IMR-90 (cell line): ENCODE data around the gene ALDH3A2.

Experiments used
- MXI1 ChIP-seq: IDR thresholded peaks from 2 replicates; pipeline ENCODE4 v1.6.1; 2012; ENCODE audit warnings: low read depth, mild to moderate bottlenecking, low read length, moderate library complexity, borderline replicate concordance
- POLR2A ChIP-seq: IDR thresholded peaks from 2 replicates; pipeline ENCODE4 v1.6.1; 2012; ENCODE audit warnings: mild to moderate bottlenecking, low read depth, low read length
- RFX5 ChIP-seq: IDR thresholded peaks from 2 replicates; pipeline ENCODE4 v1.8.0; 2012; ENCODE audit warnings: low read depth, mild to moderate bottlenecking, low read length, moderate library complexity
- TF ChIP-seq, protein P1 (sequence below): conservative IDR thresholded peaks from 2 replicates; pipeline ENCODE4 v1.5.1; 2012; ENCODE audit warnings: mild to moderate bottlenecking, low read depth, low read length, improper control_type of control experiment
- TF ChIP-seq, protein P2 (sequence below): fragments of 150-350 bp; IDR thresholded peaks from 2 replicates; pipeline ENCODE4 v1.6.1; 2017; ENCODE audit warnings: mild to moderate bottlenecking, antibody characterized with exemption, low read length, low read depth
- TF ChIP-seq, protein P3 (sequence below): fragments of 150-350 bp; IDR thresholded peaks from 2 replicates; pipeline ENCODE4 v1.6.1; 2016; ENCODE audit warnings: low read depth, mild to moderate bottlenecking, low read length, moderate library complexity, borderline replicate concordance

DNA sequence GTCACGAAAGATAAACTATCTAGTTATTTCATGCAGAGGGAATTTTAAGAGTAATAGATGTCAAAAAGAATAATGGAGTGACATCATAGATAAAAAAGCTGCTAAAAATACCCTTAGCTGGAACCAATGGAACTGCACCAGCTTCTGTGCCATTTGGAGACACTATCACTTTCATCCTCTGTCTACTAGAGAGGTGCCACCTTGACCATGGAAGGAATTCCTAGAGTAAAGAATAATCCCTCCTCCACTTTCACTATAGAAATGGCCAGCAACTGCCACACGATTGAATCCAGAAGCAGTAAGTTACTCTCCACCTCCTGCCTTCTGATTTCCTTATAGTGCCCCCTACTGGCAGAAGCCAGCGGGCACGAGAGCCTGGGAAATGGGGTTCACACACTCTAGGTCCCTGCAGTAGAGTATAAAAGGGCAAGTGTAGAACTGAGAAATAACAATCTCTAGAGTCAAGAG lies 2.8 kb upstream of the ALDH3A2 start:
- TF ChIP-seq, protein P1, sequence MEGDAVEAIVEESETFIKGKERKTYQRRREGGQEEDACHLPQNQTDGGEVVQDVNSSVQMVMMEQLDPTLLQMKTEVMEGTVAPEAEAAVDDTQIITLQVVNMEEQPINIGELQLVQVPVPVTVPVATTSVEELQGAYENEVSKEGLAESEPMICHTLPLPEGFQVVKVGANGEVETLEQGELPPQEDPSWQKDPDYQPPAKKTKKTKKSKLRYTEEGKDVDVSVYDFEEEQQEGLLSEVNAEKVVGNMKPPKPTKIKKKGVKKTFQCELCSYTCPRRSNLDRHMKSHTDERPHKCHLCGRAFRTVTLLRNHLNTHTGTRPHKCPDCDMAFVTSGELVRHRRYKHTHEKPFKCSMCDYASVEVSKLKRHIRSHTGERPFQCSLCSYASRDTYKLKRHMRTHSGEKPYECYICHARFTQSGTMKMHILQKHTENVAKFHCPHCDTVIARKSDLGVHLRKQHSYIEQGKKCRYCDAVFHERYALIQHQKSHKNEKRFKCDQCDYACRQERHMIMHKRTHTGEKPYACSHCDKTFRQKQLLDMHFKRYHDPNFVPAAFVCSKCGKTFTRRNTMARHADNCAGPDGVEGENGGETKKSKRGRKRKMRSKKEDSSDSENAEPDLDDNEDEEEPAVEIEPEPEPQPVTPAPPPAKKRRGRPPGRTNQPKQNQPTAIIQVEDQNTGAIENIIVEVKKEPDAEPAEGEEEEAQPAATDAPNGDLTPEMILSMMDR = peak; percentile 27; the same call in 1 of the 2 replicates
- TF ChIP-seq RFX5 = no peak
- TF ChIP-seq, protein P2, sequence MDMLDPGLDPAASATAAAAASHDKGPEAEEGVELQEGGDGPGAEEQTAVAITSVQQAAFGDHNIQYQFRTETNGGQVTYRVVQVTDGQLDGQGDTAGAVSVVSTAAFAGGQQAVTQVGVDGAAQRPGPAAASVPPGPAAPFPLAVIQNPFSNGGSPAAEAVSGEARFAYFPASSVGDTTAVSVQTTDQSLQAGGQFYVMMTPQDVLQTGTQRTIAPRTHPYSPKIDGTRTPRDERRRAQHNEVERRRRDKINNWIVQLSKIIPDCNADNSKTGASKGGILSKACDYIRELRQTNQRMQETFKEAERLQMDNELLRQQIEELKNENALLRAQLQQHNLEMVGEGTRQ = no peak
- TF ChIP-seq, protein P3, sequence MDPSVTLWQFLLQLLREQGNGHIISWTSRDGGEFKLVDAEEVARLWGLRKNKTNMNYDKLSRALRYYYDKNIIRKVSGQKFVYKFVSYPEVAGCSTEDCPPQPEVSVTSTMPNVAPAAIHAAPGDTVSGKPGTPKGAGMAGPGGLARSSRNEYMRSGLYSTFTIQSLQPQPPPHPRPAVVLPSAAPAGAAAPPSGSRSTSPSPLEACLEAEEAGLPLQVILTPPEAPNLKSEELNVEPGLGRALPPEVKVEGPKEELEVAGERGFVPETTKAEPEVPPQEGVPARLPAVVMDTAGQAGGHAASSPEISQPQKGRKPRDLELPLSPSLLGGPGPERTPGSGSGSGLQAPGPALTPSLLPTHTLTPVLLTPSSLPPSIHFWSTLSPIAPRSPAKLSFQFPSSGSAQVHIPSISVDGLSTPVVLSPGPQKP = no peak
- no peak for TF ChIP-seq POLR2A
- TF ChIP-seq MXI1 = no peak
